ENCODE results near the gene TMED6. TPM values are rescaled to one million over a fixed set of nuclear protein-coding genes. Genes with fewer than 3 reads are reported as not detected.
"Not testable (repeated sequence)": the region's sequence is repeated elsewhere in the genome, so short reads cannot be mapped to it uniquely, and the experiment has no call there.

Gene TMED6
- total RNA-seq, 1 donor: 0.36 TPM

DNA sequence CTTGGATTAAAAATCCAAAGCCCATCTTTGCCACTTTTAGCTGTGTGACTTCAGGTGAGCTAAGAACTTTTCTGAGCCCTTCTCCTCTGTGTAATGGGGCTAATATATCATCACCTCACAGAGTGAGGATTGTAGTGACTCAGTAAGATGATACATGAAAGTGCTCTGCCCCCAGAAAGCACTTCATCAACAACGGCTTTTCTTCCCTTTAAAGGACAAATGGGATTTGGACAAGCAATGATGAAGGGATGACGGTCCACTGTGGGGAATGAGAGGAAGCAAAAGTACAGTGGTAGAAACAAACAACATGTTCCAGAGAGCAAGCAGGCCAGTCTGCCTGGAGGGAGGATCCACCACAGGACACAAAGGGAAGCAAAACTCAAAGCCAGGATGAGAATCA, 14.3 kb upstream of the TMED6 start:
- H3K4me3 ChIP-seq (ENCODE audit: low read depth, low read length): no peak overlapping the region
- TF ChIP-seq, protein P1, sequence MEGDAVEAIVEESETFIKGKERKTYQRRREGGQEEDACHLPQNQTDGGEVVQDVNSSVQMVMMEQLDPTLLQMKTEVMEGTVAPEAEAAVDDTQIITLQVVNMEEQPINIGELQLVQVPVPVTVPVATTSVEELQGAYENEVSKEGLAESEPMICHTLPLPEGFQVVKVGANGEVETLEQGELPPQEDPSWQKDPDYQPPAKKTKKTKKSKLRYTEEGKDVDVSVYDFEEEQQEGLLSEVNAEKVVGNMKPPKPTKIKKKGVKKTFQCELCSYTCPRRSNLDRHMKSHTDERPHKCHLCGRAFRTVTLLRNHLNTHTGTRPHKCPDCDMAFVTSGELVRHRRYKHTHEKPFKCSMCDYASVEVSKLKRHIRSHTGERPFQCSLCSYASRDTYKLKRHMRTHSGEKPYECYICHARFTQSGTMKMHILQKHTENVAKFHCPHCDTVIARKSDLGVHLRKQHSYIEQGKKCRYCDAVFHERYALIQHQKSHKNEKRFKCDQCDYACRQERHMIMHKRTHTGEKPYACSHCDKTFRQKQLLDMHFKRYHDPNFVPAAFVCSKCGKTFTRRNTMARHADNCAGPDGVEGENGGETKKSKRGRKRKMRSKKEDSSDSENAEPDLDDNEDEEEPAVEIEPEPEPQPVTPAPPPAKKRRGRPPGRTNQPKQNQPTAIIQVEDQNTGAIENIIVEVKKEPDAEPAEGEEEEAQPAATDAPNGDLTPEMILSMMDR (IDR thresholded peaks at IDR 0.05; ENCODE audit: insufficient read depth, low read length): no peak
- no peak for DNase-seq (ENCODE audit: low read depth)

DNA sequence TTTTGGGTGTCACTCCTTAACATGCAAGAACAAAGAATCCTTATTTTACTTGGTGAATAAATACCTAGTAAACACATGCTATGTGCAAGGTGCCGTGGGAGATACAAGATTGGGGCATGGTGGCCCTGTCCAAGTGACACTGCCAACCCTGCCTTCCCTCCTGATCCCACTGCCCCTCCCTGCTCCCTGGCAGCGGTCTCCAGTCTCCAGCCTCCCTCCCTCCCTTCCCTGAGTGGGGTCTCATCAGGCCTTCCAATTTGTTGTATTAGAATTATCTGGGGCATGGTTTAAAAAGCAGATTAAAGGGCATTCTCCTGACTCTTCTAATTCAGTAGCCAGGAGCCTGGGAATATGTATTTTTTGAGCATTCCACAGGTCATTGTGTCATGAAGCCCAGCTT, 12.5 kb upstream of the TMED6 start:
- TF ChIP-seq, protein P1 (IDR thresholded peaks at IDR 0.05; ENCODE audit: insufficient read depth, low read length): no peak
- no peak for DNase-seq (ENCODE audit: low read depth)
- H3K4me3 ChIP-seq (ENCODE audit: low read depth, low read length): no peak overlapping the region

DNA sequence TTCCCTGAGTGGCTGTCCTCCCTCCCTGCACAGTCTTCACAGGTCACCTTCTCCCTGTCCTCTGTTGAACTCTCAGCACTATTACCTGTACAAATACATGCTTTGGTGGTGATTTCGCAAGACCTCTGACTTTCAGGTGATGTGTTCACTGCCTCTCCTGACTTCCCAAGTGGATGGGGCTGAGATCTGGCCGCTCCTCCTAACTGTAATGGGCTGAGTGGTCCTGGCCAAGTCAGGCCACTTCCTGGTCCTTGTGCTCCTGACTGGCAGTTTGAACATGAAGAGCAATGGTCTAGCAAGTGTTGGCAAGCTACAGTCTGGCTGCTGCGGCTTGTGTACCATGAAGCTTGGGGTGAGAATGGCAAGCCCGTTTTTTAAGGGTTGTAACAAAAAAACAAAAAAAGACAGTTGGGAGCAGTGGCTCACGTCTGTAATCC, 11.7 kb upstream of the TMED6 start:
- H3K4me3 ChIP-seq (ENCODE audit: low read depth, low read length): no peak overlapping the region
- TF ChIP-seq, protein P1 (IDR thresholded peaks at IDR 0.05; ENCODE audit: insufficient read depth, low read length): no peak
- DNase-seq (ENCODE audit: low read depth): no peak

DNA sequence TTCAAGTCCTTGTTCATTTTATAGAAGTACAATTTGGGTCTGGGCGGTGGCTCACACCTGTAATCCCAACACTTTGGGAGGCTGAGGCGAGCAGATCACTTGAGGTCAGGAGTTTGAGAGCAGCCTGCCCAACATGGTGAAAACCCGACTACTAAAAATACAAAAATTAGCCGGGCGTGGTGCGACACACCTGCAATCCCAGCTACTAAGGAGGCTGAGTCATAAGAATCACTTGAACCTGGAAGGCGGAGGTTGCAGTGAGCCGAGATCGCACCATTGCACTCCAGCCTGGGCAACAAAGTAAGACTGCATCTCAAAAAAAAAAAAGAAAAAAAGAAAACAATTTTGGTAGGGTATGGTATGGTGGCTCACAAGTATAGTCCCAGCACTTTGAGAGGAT, 8.5 kb upstream of the TMED6 start:
- not testable (repeated sequence) for DNase-seq (ENCODE audit: low read depth); H3K4me3 ChIP-seq (ENCODE audit: low read depth, low read length)

DNA sequence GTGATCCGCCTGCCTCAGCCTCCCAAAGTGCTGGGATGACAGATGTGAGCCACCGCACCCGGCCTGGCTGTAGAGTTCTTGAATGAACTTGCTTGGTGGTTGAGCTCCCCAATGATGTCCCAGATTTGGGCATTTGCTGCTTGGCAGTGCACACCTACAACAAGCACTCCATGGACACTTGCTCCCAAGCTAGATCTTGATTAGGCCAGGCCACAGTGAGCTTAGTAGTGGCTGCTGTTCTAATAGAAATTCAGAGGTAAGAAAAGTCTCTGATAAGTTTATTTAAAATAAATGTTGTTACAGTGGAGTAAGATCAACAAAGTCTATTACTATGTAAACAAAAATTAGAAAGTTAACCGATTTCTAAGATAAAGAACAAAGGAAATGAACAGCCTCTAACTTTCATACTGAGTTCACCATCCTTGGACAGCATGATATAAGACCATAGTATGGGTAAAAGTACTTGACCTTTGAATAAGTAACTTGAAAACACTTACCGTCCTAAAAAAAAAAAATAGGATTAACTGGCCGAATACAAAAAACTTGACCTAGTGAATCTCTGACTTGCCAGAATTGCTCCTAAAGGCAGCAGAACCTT, 951 bp downstream of the TMED6 start:
- TF ChIP-seq, protein P1 (IDR thresholded peaks at IDR 0.05; ENCODE audit: insufficient read depth, low read length): no peak
- no peak overlapping the region for H3K4me3 ChIP-seq (ENCODE audit: low read depth, low read length)
- no peak for DNase-seq (ENCODE audit: low read depth)

DNA sequence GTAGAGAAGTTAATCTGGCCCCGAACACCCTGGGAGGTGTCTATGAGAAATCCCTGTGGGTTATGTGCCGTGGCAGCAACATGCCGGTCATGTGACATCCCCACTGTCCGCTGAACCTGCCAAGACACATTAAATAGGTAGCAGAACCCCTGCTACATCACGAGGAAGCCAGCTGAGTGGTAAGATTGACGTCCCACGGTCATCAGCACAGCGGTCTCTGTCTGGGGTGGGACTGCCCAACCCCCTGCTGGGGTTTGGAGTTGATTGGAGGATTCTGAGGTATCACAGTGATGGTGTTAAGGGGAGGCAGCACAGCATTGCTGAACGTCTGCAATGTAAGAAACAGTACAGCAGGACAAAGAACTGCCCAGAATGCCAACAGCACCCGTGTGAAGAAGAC, 2.0 kb downstream of the TMED6 start:
- no peak for DNase-seq (ENCODE audit: low read depth)
- no peak overlapping the region for H3K4me3 ChIP-seq (ENCODE audit: low read depth, low read length)
- TF ChIP-seq, protein P1 (IDR thresholded peaks at IDR 0.05; ENCODE audit: insufficient read depth, low read length): no peak

DNA sequence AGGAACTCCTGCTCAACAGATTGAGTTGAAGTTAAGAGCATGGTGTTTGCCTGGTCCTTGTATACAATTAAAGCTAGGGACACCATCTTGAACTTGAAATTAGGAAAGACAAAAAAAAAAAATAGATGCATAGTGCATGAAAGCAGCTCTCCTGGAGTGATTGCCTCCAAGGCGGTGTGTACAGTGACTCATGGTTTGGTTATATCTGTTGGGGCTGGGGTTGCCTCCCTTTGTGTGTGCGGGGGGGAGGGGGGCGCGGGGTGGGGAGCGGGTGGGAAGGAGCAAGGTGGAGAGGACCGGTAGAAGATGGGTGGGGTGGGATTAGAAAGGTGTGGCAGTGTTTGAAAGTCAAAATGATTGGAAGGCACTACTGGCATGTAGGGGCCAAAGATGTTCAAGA, 3.4 kb downstream of the TMED6 start:
- DNase-seq (ENCODE audit: low read depth): no peak
- H3K4me3 ChIP-seq (ENCODE audit: low read depth, low read length): no peak overlapping the region
- TF ChIP-seq, protein P1 (IDR thresholded peaks at IDR 0.05; ENCODE audit: insufficient read depth, low read length): no peak
